CD14-positive monocyte (primary cell): ENCODE data around the gene DNAI1. TPM values are rescaled to one million over a fixed set of nuclear protein-coding genes. Genes with fewer than 3 reads are reported as not detected.

Source experiments
- DNase-seq, 3 donors: peaks; one replicate each; pipeline ENCODE4 v3.0.0-alpha.2; 2011 to 2022
- H2AFZ ChIP-seq: 2 replicates; pipeline ENCODE4 v1.6.0; 2012; ENCODE audit warnings: mild to moderate bottlenecking, low read depth, low read length, inconsistent platforms; ENCODE audit not compliant: insufficient read depth, poor library complexity, severe bottlenecking
- H3K27ac ChIP-seq, 2 donors: 1 replicate in 1 of 2; 2 replicates in 1 of 2; pipeline ENCODE4 v1.5.1; 2012 to 2013; ENCODE audit warnings: low read length in 2 of 2, control low read depth in 1 of 2, inconsistent platforms in 1 of 2, low read depth in 1 of 2, mild to moderate bottlenecking in 1 of 2
- H3K27me3 ChIP-seq, 2 donors: one replicate each; pipeline versions ENCODE4 v1.6.0 to v1.6.1; 2011 to 2013; ENCODE audit warnings: low read length in 2 of 2; ENCODE audit not compliant: control insufficient read depth in 2 of 2, insufficient read depth in 2 of 2
- H3K36me3 ChIP-seq, 2 donors: replicated peaks in 1 of 2; 1 replicate in 1 of 2; 2 replicates in 1 of 2; pipeline versions ENCODE4 v1.5.1 to v1.6.1; 2012 to 2013; ENCODE audit warnings: low read length in 2 of 2, control low read depth in 1 of 2, inconsistent platforms in 1 of 2, mild to moderate bottlenecking in 1 of 2; ENCODE audit not compliant: insufficient read depth in 2 of 2, control insufficient read depth in 1 of 2
- H3K4me1 ChIP-seq, 2 donors: 1 replicate in 1 of 2; 2 replicates in 1 of 2; pipeline versions ENCODE4 v1.5.1 to v1.6.1; 2012 to 2013; ENCODE audit warnings: low read length in 2 of 2, control low read depth in 1 of 2, inconsistent platforms in 1 of 2, mild to moderate bottlenecking in 1 of 2, moderate library complexity in 1 of 2; ENCODE audit not compliant: insufficient read depth in 2 of 2, control insufficient read depth in 1 of 2
- H3K4me2 ChIP-seq: replicated peaks from 2 replicates; pipeline ENCODE3; 2012; ENCODE audit warnings: low read length, moderate library complexity, mild to moderate bottlenecking; ENCODE audit not compliant: poor library complexity, severe bottlenecking; ENCODE audit errors: extremely low read depth
- H3K4me3 ChIP-seq, 3 experiments: fragments of 200-600 bp in 1 of 3; sonication (generic) in 1 of 3; replicated peaks in 1 of 3; 1 replicate in 2 of 3; 2 replicates in 1 of 3; pipeline ENCODE4 v1.5.1; 2011 to 2013; ENCODE audit warnings: low read length in 3 of 3, mild to moderate bottlenecking in 3 of 3, control low read depth in 2 of 3, low read depth in 2 of 3, inconsistent platforms in 1 of 3, moderate library complexity in 1 of 3
- H3K79me2 ChIP-seq: 2 replicates; pipeline ENCODE4 v1.6.0; 2012; ENCODE audit warnings: mild to moderate bottlenecking, control low read depth, inconsistent platforms, low read length, moderate library complexity; ENCODE audit not compliant: insufficient read depth
- H3K9ac ChIP-seq: 2 replicates; pipeline ENCODE4 v1.6.0; 2017; ENCODE audit warnings: low read length, mild to moderate bottlenecking; ENCODE audit not compliant: insufficient read depth, poor library complexity, severe bottlenecking
- H3K9me3 ChIP-seq, 2 donors: replicated peaks in 1 of 2; 1 replicate in 1 of 2; 2 replicates in 1 of 2; pipeline versions ENCODE4 v1.5.1 to v1.6.1; 2012 to 2013; ENCODE audit warnings: low read length in 2 of 2, control low read depth in 1 of 2; ENCODE audit not compliant: control insufficient read depth in 1 of 2, insufficient read depth in 1 of 2
- H4K20me1 ChIP-seq: 2 replicates; pipeline ENCODE4 v1.6.0; 2012; ENCODE audit warnings: mild to moderate bottlenecking, low read length, control low read depth, moderate library complexity; ENCODE audit not compliant: insufficient read depth
- H3K27ac Mint-ChIP-seq, 7 donors: one replicate each; pipeline ENCODE4 v1.8.0; 2020; ENCODE audit warnings: mild to moderate bottlenecking in 7 of 7, mixed read lengths in 7 of 7, moderate library complexity in 6 of 7, inconsistent platforms in 2 of 7
- H3K27me3 Mint-ChIP-seq, 3 donors: one replicate each; pipeline ENCODE4 v1.8.0; 2021 to 2022; ENCODE audit warnings: low read depth in 3 of 3, mild to moderate bottlenecking in 3 of 3, mixed read lengths in 3 of 3, moderate library complexity in 3 of 3, inconsistent platforms in 1 of 3
- H3K36me3 Mint-ChIP-seq, 2 donors: one replicate each; pipeline ENCODE4 v1.8.0; 2020; ENCODE audit warnings: mixed read lengths in 2 of 2, inconsistent platforms in 1 of 2, mild to moderate bottlenecking in 1 of 2
- H3K4me1 Mint-ChIP-seq: one replicate; pipeline ENCODE4 v1.8.0; 2020; ENCODE audit warnings: mild to moderate bottlenecking, mixed read lengths
- H3K4me3 Mint-ChIP-seq, 2 donors: one replicate each; pipeline ENCODE4 v1.8.0; 2020; ENCODE audit warnings: mild to moderate bottlenecking in 2 of 2, mixed read lengths in 2 of 2, moderate library complexity in 1 of 2
- H3K9me3 Mint-ChIP-seq, 7 donors: one replicate each; pipeline ENCODE4 v1.8.0; 2020 to 2022; ENCODE audit warnings: mixed read lengths in 7 of 7, mild to moderate bottlenecking in 6 of 7, moderate library complexity in 6 of 7, inconsistent platforms in 2 of 7
- CTCF ChIP-seq: fragments of 200-600 bp; IDR thresholded peaks from one replicate; pipeline ENCODE4 v1.8.0; 2022; ENCODE audit warnings: antibody characterized with exemption, mild to moderate bottlenecking
- WGBS: methylation state at CpG from one replicate; pipeline ENCODE4 v1.1.5; 2013; ENCODE audit warnings: missing lambda C conversion rate; ENCODE audit not compliant: insufficient coverage; 5-methylcytosine and 5-hydroxymethylcytosine counted together
- intact Hi-C, 2 donors: fragments of 100-400 bp; cut with micrococcal nuclease; formaldehyde crosslinking; loops; one replicate each; pipeline versions ENCODE4 v1.15.0 to v1.15.1; 2023
- polyA plus RNA-seq, 3 donors: library from polyadenylated mRNA; depleted of rRNA in 1 of 3; unstranded in 2 of 3; stranded (reverse) in 1 of 3; fragments of 300-500 nt in 2 of 3; fragments of >200 nt in 1 of 3; fragmentation: Illumina TruSeq in 2 of 3; gene quantifications; 1 replicate in 2 of 3; 2 replicates in 1 of 3; pipeline ENCODE4 v1.2.3, GENCODE V29; 2012 to 2021

The DNAI1 gene
- polyA plus RNA-seq, 3 donors: not detected

- Histone ChIP-seq H3K27me3 (peaks cover 0 to 2% of the 10 kb centered on the region in 2 donors), H3K79me2 (no peaks in the 10 kb centered on the region), H3K27ac (no peak overlapping the region), H3K4me3 (no peak overlapping the region), H4K20me1 (no peaks in the 10 kb centered on the region), H3K4me1 (no peaks in the 10 kb centered on the region), H3K36me3 (no peaks in the 10 kb centered on the region), H3K4me2 (no peak overlapping the region), H3K9ac (no peak overlapping the region), H2AFZ (no peak overlapping the region), H3K9me3 (peaks cover 0 to 6% of the 10 kb centered on the region in 2 donors)
- Mint-ChIP-seq H3K4me3 (no peak overlapping the region), H3K9me3 (peaks cover 0 to 8% (median 3%) of the 10 kb centered on the region in 7 donors), H3K27ac (no peak overlapping the region), H3K4me1 (no peaks in the 10 kb centered on the region), H3K36me3 (no peaks in the 10 kb centered on the region), H3K27me3 (peaks cover 18 to 23% (median 22%) of the 10 kb centered on the region in 3 donors)
- no peak for TF ChIP-seq CTCF
- intact Hi-C loops: no loop called here
- no peak for DNase-seq
- WGBS: 88% methylated on average over 2 of the region's 6 CpGs
These were observed 108.4 kb downstream of the DNAI1 start for GRCh38 chr9:34566972-34567371.

- no peaks in the 10 kb centered on the region for H3K36me3 ChIP-seq
- no peak overlapping the region for H3K4me2 ChIP-seq
- DNase-seq: no peak
- no peak overlapping the region for H3K4me3 ChIP-seq
- Mint-ChIP-seq H3K4me1 (no peaks in the 10 kb centered on the region), H3K36me3 (no peaks in the 10 kb centered on the region), H3K27me3 (peaks cover 17 to 21% (median 18%) of the 10 kb centered on the region in 3 donors), H3K27ac (no peak overlapping the region), H3K4me3 (no peak overlapping the region), H3K9me3 (peaks cover 0 to 2% (median 0%) of the 10 kb centered on the region in 7 donors)
- intact Hi-C loops: no loop called here
- H4K20me1 ChIP-seq: no peaks in the 10 kb centered on the region
- H3K9me3 ChIP-seq: no peaks in the 10 kb centered on the region
- no peak overlapping the region for H3K27ac ChIP-seq
- no peaks in the 10 kb centered on the region for H3K4me1 ChIP-seq
- H3K9ac ChIP-seq: no peak overlapping the region
- no peaks in the 10 kb centered on the region for H3K79me2 ChIP-seq
- TF ChIP-seq CTCF: no peak
- H3K27me3 ChIP-seq: no peaks in the 10 kb centered on the region
- no peak overlapping the region for H2AFZ ChIP-seq
- WGBS: 81% methylated on average over 3 of the region's 7 CpGs
These were observed 109.5 kb downstream of the DNAI1 start for GRCh38 chr9:34568133-34568532.
